ENCODE data around the gene VMP1. TPM values are rescaled to one million over a fixed set of nuclear protein-coding genes. Genes with fewer than 3 reads are reported as not detected.
"Not testable (repeated sequence)": the region's sequence is repeated elsewhere in the genome, so short reads cannot be mapped to it uniquely, and the experiment has no call there.

The VMP1 gene
- total RNA-seq, 6 experiments from 2014 or later, result 121 to 155 (median 149) TPM

DNA sequence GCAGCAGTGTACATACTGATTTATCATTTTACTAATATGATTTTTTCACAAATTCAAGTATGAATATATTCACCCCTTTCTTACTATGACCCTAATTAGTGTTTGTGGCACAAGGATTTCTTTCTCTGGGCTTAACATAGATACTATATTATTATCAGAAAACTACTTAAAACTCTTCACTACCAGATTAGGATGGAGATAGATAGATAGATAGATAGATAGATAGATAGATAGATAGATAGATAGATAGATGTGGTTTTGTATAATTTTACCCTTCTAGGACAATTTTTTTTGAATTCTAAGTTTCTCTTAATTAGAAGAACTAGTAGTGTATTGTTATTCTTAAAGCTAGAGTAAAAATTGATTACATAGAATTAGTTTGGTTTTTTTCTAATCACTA, 49.6 kb downstream of the VMP1 start:
- Mint-ChIP-seq H3K27me3 (ENCODE audit: insufficient read depth) (no peaks in the 10 kb centered on the region), H3K9me3 (no peaks in the 10 kb centered on the region), H3K4me1 (ENCODE audit: low read depth) (peaks cover 80% of the 10 kb centered on the region), H3K27ac (peak overlapping the region; percentile 78), H3K4me3 (peak overlapping the region; percentile 18; the same call in 1 of the 2 replicates), H3K36me3 (ENCODE audit: low read depth) (peaks cover 22% of the 10 kb centered on the region)
- TF ChIP-seq, protein P1, sequence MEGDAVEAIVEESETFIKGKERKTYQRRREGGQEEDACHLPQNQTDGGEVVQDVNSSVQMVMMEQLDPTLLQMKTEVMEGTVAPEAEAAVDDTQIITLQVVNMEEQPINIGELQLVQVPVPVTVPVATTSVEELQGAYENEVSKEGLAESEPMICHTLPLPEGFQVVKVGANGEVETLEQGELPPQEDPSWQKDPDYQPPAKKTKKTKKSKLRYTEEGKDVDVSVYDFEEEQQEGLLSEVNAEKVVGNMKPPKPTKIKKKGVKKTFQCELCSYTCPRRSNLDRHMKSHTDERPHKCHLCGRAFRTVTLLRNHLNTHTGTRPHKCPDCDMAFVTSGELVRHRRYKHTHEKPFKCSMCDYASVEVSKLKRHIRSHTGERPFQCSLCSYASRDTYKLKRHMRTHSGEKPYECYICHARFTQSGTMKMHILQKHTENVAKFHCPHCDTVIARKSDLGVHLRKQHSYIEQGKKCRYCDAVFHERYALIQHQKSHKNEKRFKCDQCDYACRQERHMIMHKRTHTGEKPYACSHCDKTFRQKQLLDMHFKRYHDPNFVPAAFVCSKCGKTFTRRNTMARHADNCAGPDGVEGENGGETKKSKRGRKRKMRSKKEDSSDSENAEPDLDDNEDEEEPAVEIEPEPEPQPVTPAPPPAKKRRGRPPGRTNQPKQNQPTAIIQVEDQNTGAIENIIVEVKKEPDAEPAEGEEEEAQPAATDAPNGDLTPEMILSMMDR (IDR thresholded peaks at IDR 0.05), result no peak
- DNase-seq, result no peak

DNA sequence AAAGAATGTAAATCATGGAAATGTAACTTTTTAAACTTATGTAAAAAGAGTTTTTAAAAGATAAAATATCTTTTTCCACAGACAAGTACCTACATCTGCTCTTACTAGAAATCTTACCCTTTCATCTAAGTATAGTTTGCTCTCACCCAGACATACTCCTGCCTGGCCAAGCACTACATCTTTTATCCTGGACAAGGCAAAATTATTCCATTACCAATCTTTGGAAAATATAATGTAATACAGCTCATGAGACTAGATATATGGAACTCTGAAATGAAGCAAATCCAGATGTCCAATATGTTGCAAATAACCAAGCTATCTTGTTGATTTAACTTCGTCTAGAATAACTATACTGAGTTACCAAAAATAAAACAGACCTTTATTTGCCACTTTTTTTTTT, 50.0 kb downstream of the VMP1 start:
- Mint-ChIP-seq H3K36me3 (ENCODE audit: low read depth) (peaks cover 22% of the 10 kb centered on the region), H3K4me3 (no peak overlapping the region), H3K9me3 (no peaks in the 10 kb centered on the region), H3K27me3 (ENCODE audit: insufficient read depth) (no peaks in the 10 kb centered on the region), H3K27ac (no peak overlapping the region; the same call in 1 of the 2 replicates), H3K4me1 (ENCODE audit: low read depth) (peaks cover 79% of the 10 kb centered on the region)
- TF ChIP-seq, protein P1 (IDR thresholded peaks at IDR 0.05), result no peak
- no peak for DNase-seq

DNA sequence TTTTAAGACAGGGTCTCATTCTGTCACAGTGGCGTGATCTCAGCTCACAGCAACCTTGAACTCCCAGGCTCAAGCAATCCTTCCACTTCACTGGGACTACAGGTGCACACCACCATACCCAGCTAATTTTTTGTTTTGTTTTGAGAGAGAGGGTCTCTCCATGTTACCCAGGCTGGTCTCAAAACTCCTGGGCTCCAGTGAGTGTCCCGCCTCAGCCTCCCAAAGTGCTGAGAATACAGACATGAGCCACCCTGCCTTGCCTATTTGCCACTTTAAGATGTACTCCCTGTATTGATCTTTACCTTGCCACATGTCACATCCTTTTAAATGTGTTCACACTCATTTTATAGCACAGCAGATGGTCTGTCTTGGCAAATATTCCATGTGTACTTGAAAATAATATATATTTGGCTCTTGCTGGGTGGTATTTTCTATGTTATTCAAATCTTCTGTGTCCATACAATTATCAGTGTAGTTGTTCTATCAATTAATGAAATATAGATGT, 50.5 kb downstream of the VMP1 start:
- TF ChIP-seq, protein P1 (IDR thresholded peaks at IDR 0.05), result no peak
- Mint-ChIP-seq H3K27me3 (ENCODE audit: insufficient read depth) (no peaks in the 10 kb centered on the region), H3K27ac (no peak overlapping the region), H3K36me3 (ENCODE audit: low read depth) (peaks cover 22% of the 10 kb centered on the region), H3K4me1 (ENCODE audit: low read depth) (peaks cover 79% of the 10 kb centered on the region), H3K4me3 (no peak overlapping the region), H3K9me3 (no peaks in the 10 kb centered on the region)
- no peak for DNase-seq

DNA sequence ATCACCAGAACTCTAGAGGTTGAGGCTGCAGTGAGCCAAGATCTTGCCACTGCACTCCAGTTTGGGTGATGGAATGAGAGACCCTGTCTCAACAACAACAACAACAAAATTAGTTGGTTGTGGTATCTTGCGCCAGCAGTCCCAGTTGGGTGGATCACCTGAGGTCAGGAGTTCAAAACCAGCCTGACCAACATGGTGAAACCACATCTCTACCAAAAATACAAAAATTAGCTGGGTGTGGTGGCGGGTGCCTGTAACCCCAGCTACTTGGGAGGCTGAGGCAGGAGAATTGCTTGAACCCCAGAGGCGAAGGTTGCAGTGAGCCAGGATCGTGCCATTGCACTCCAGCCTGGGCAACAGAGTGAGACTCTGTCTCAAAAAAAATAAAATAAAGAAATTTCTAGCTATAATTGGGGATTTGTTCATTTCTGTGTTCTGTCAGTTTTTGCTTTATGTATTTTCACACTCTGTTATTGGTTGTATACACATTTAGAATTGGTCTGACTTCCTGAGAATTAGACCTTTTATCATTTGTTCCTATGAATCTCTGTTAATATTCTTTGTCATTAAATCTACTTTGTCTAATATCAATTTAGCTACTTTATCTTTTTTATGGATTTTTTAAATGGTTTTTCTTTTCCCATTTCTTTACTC, 51.7 kb downstream of the VMP1 start:
- not testable (repeated sequence) for DNase-seq; H3K9me3 Mint-ChIP-seq; H3K27me3 Mint-ChIP-seq (ENCODE audit: insufficient read depth); H3K4me3 Mint-ChIP-seq; H3K27ac Mint-ChIP-seq
- Mint-ChIP-seq H3K36me3 (ENCODE audit: low read depth) (peaks cover 22% of the 10 kb centered on the region), H3K4me1 (ENCODE audit: low read depth) (peaks cover 76% of the 10 kb centered on the region)

DNA sequence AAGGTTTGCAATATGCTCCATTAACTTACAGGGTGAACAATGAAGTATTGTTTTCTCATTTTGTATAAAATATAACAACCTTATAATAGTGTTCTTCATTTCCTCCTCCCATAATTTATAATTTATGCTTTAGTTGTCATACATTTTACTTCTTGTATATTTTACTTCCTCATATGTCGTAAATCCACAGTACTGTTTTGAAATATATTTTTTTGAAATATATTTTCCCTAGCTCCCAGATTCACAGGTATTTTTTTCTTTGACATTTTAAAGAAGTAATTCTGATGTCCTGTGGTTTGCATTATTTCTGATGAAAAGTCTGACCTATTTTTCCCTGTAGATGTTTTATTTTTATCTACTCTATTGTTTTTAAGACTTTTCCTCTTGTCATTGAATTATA, 52.7 kb downstream of the VMP1 start:
- no peaks in the 10 kb centered on the region for H3K27me3 Mint-ChIP-seq (ENCODE audit: insufficient read depth)
- TF ChIP-seq, protein P1 (IDR thresholded peaks at IDR 0.05), result no peak
- H3K27ac Mint-ChIP-seq, result no peak overlapping the region
- no peak for DNase-seq
- H3K4me1 Mint-ChIP-seq (ENCODE audit: low read depth), result peaks cover 76% of the 10 kb centered on the region
- H3K4me3 Mint-ChIP-seq, result no peak overlapping the region
- H3K36me3 Mint-ChIP-seq (ENCODE audit: low read depth), result peaks cover 25% of the 10 kb centered on the region
- no peaks in the 10 kb centered on the region for H3K9me3 Mint-ChIP-seq

DNA sequence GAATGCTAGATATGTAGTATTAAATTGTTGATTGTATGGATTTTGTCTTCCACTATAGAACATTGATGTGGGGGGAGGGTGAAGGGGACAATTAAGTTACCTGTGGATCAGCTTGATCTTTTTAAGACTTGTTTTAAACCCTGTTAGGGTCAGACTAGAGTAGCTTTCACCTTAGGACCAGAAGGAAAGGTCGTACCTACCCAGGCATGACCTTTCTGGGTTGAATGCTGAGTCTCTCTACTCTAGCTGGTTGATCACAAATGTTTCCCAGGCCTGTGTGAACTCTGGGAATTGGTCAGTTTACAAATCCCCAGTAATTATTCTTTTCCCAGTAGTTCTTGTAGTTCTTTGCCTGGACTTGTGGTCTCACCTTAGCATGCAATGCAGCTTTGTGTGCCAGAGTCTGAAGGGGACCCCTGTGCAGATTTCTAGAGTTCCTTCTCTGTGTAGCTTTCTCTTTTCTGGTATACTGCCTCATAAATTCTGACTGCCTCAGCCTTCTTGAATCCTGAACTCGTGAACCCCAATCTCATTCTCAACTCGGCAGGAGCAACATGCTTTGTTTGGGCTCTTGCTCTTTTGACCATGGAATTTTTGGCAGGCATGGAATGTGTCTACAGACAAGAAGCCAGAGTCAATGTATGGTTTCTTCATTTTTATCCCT, 54.1 kb downstream of the VMP1 start:
- peak overlapping the region; percentile 63 for H3K4me3 Mint-ChIP-seq
- DNase-seq, result peak; percentile 60

More for the DNA sequence above, 54.1 kb downstream of the VMP1 start:
- TF ChIP-seq, protein P1 (IDR thresholded peaks at IDR 0.05), result no peak
- Mint-ChIP-seq H3K9me3 (no peaks in the 10 kb centered on the region), H3K27ac (peak overlapping the region; percentile 86), H3K36me3 (ENCODE audit: low read depth) (peaks cover 30% of the 10 kb centered on the region), H3K4me1 (ENCODE audit: low read depth) (peaks cover 69% of the 10 kb centered on the region), H3K27me3 (ENCODE audit: insufficient read depth) (no peaks in the 10 kb centered on the region)

Measured in HFFc6 (cell line).